ENCODE data around the gene KIAA1549. TPM values are rescaled to one million over a fixed set of nuclear protein-coding genes. Genes with fewer than 3 reads are reported as not detected.

The KIAA1549 gene
- 0.67 and 1.0 TPM in 2 replicates for total RNA-seq

GRCh38 chr7:138981332-138982203, at the start of gene KIAA1549:
Gene KIAA1549 (minus strand): TSS chr7:138981389. CDS start chr7:138981269, 120 bp downstream.

GRCh38 chr7:138797715-138798320, 183.4 kb downstream of the KIAA1549 start, which contains the start of the genes ATP6V0A4 and TMEM213:
Gene ATP6V0A4 (minus strand): TSS chr7:138798196. CDS start chr7:138771247, 26,949 bp downstream.
Gene TMEM213 (plus strand): TSS chr7:138797994. CDS start chr7:138798105, 111 bp downstream.

Other genes with a start within 250 kb of the KIAA1549 start
- not detected in 2 replicates for gene TMEM213, start 183.4 kb downstream of the KIAA1549 start, total RNA-seq
- gene ATP6V0A4, start 183.2 kb downstream of the KIAA1549 start, total RNA-seq = not detected in 2 replicates
- 3.9 and 4.6 TPM in 2 replicates for gene ZC3HAV1L, start 54.7 kb upstream of the KIAA1549 start, total RNA-seq
- gene ZC3HAV1, start 128.3 kb upstream of the KIAA1549 start, total RNA-seq = 19.3 and 22.0 TPM in 2 replicates
- gene UBN2, start 249.8 kb upstream of the KIAA1549 start, total RNA-seq = 0.89 and 1.3 TPM in 2 replicates

All from bronchus fibroblast of lung (primary cell).